Body of pancreas (tissue), 4 donors: ENCODE measurements around the gene MAP2K7. TPM values are rescaled to one million over a fixed set of nuclear protein-coding genes. Genes with fewer than 3 reads are reported as not detected.

Experiments
- ATAC-seq: fragments of 150-250 bp; one replicate; pipeline ENCODE4 v1.9.1; 2016
- DNase-seq, 4 donors: peaks; one replicate each; pipeline ENCODE4 v3.0.0-alpha.2; 2019
- H3K27ac ChIP-seq, 4 donors: fragments of 200-600 bp; sonication (generic); 1 replicate in 3 of 4; 2 replicates in 1 of 4; pipeline versions ENCODE4 v1.5.1 to v1.6.1; 2016 to 2019; ENCODE audit warnings: mild to moderate bottlenecking in 1 of 4, mixed read lengths in 1 of 4, moderate library complexity in 1 of 4
- H3K27me3 ChIP-seq, 2 donors: fragments of 200-600 bp; sonication (generic); one replicate each; pipeline ENCODE4 v1.6.0; 2016; ENCODE audit warnings: mild to moderate bottlenecking in 1 of 2
- H3K36me3 ChIP-seq, 2 donors: fragments of 200-600 bp; sonication (generic); replicated peaks in 1 of 2; 2 replicates each; pipeline ENCODE4 v1.5.1; 2016; ENCODE audit warnings: low read depth in 2 of 2; ENCODE audit not compliant: insufficient read depth in 1 of 2
- H3K4me1 ChIP-seq: fragments of 200-600 bp; sonication (generic); one replicate; pipeline ENCODE4 v1.6.0; 2016
- H3K4me3 ChIP-seq, 2 donors: fragments of 200-600 bp; sonication (generic); 1 replicate in 1 of 2; 2 replicates in 1 of 2; pipeline ENCODE4 v1.5.1; 2016 to 2019
- H3K9me3 ChIP-seq, 3 donors: fragments of 200-600 bp; sonication (generic); 1 replicate in 2 of 3; 2 replicates in 1 of 3; pipeline ENCODE4 v1.5.1; 2016
- POLR2A ChIP-seq, 3 donors: fragments of 450-650 bp; IDR thresholded peaks; one replicate each; pipeline ENCODE4 v1.6.1; 2016; ENCODE audit warnings: antibody characterized with exemption in 3 of 3, mild to moderate bottlenecking in 2 of 3
- WGBS, 2 donors: methylation state at CpG; one replicate each; pipeline ENCODE4 v1.1.5; 2017; 5-methylcytosine and 5-hydroxymethylcytosine counted together
- intact Hi-C: fragments of 100-400 bp; cut with DNase I; formaldehyde crosslinking; loops from one replicate; pipeline ENCODE4 v1.15.1; 2023
- total RNA-seq, 2 donors: library from RNA; depleted of rRNA; stranded (reverse); fragments of >200 nt; gene quantifications; one replicate each; pipeline ENCODE4 v1.1.0, GENCODE V29; 2016
- TF ChIP-seq, protein P1 (sequence below), 7 experiments: fragments of 450-650 bp in 4 of 7; fragments of 200-600 bp in 3 of 7; sonication (generic) in 3 of 7; IDR thresholded peaks; one replicate each; pipeline ENCODE4 v1.5.1; 2016 to 2019; ENCODE audit warnings: antibody characterized with exemption in 7 of 7

Gene MAP2K7
- total RNA-seq, 2 donors from 2014 or later = 8.0 to 34.9 TPM

DNA sequence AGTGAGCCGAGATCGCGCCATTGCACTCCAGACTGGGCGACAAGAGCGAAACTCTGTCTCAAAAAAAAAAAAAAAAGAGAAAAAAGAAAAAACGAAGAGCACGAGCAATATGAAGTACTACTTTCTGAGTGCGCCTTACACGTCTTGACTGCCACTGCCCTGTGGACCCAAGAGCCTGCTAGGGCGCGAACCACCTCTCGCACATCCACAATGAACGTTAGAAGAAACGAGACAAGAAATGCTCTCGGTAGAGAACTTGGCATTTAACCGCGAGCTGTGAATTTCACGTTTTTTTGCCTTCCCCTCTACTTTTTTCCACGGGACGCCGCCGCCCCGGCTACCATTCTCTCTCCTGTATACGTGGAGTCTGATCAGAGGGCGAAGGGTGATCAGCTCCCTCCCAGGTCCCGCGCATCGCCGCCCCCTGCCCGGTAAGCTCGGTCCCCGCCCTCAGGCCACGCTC is 39.3 kb downstream of the MAP2K7 start:
- Histone ChIP-seq H3K4me3 (peak overlapping the region; percentile 52 to 57), H3K27me3 (no peaks in the 10 kb centered on the region), H3K36me3 (peaks cover 0 to 4% of the 10 kb centered on the region in 2 donors), H3K9me3 (no peaks in the 10 kb centered on the region), H3K27ac (peak overlapping the region; percentile 87 to 100 (median 96)), H3K4me1 (peaks cover 27% of the 10 kb centered on the region)
- intact Hi-C loops = no loop called here
- DNase-seq (peak in 2 of 4 donors; percentile 34 to 35), ATAC-seq (no peak)
- TF ChIP-seq POLR2A (IDR thresholded peaks at IDR 0.05) = no peak
- TF ChIP-seq, protein P1, sequence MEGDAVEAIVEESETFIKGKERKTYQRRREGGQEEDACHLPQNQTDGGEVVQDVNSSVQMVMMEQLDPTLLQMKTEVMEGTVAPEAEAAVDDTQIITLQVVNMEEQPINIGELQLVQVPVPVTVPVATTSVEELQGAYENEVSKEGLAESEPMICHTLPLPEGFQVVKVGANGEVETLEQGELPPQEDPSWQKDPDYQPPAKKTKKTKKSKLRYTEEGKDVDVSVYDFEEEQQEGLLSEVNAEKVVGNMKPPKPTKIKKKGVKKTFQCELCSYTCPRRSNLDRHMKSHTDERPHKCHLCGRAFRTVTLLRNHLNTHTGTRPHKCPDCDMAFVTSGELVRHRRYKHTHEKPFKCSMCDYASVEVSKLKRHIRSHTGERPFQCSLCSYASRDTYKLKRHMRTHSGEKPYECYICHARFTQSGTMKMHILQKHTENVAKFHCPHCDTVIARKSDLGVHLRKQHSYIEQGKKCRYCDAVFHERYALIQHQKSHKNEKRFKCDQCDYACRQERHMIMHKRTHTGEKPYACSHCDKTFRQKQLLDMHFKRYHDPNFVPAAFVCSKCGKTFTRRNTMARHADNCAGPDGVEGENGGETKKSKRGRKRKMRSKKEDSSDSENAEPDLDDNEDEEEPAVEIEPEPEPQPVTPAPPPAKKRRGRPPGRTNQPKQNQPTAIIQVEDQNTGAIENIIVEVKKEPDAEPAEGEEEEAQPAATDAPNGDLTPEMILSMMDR (IDR thresholded peaks at IDR 0.05) = no peak
- WGBS, 2 donors = 1 to 3% methylated on average over 33 of the region's 33 CpGs

DNA sequence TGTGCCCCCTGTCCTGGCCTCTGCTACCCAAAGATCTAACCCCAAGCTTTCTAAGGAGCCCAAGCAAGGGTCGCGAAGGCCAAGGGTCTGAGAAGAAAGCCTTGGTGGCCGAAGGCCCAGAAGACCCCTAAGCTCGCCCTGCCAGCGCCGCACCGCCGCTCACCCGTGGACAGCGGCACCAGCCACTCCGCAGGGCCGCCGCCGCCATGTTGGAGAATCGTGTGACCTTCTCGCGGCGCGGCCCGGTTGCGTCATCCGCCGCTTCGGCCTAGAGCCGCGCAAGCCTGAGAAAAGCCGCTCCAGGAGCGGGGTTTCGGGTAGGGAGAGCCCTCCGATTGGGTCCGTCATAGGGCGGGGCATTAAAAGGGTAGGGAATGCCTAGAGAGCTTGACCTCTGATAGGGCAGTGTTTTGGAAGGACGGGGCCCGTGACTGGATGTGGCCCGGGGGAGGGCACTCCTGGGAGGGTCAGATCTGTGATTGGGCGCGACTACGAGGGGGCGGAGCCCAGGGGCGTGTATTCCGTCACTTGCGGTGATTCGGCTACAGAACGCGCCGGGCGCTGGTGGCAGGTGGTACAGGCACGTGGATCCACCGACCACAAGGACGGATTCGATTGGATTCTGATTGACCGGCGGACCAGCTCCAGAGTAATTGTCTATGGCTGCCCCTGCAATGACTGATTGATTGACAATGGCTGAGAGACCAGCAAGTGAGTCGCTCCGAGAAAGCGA is 39.9 kb downstream of the MAP2K7 start, which contains the start of gene TIMM44:
TIMM44 (minus strand) TSS at position 223 of the 733 bp plus-strand sequence; CDS start at position 208, 15 bp downstream.
- H3K4me1 ChIP-seq = peaks cover 27% of the 10 kb centered on the region
- DNase-seq (peak; percentile 99 to 100 (median 99)), ATAC-seq (peak; percentile 98)
- H3K9me3 ChIP-seq = no peaks in the 10 kb centered on the region
- intact Hi-C loops = no loop called here
- H3K36me3 ChIP-seq = peaks cover 0 to 4% of the 10 kb centered on the region in 2 donors
- H3K4me3 ChIP-seq = peak within 1 kb of the TSS; percentile 52 to 57
- 0 to 1% methylated on average over 17 to 50 of the region's 56 CpGs for WGBS, 2 donors
- peak; percentile 85 to 95 (median 87) for TF ChIP-seq POLR2A (IDR thresholded peaks at IDR 0.05)
- TF ChIP-seq, protein P1 (IDR thresholded peaks at IDR 0.05) = no peak
- peak within 1 kb of the TSS; percentile 88 to 100 (median 96) for H3K27ac ChIP-seq
- H3K27me3 ChIP-seq = no peaks in the 10 kb centered on the region

GRCh38 chr19:7944177-7944761 is 40.6 kb downstream of the MAP2K7 start:
- peak overlapping the region; percentile 88 to 100 (median 96) for H3K27ac ChIP-seq
- TF ChIP-seq, protein P1 (IDR thresholded peaks at IDR 0.05) = peak; percentile 79 to 94 (median 84)
- no peak for TF ChIP-seq POLR2A (IDR thresholded peaks at IDR 0.05)
- 24 to 47% methylated on average over 11 to 18 of the region's 18 CpGs for WGBS, 2 donors
- peak overlapping the region in 1 of 2 donors; percentile 5 for H3K4me3 ChIP-seq
- H3K27me3 ChIP-seq = no peaks in the 10 kb centered on the region
- DNase-seq = peak; percentile 86 to 90 (median 88)
- peak; percentile 49 for ATAC-seq
- H3K9me3 ChIP-seq = no peaks in the 10 kb centered on the region
- H3K36me3 ChIP-seq = peaks cover 0 to 4% of the 10 kb centered on the region in 2 donors
- intact Hi-C loops = no loop called here
- H3K4me1 ChIP-seq = peaks cover 27% of the 10 kb centered on the region

- intact Hi-C loops = loop anchor here (5.0 kb wide), 1 partner anchor 299 kb away; no protein-coding TSS in a partner anchor
- Histone ChIP-seq H3K27ac (no peak overlapping the region), H3K9me3 (no peaks in the 10 kb centered on the region), H3K4me1 (peaks cover 5% of the 10 kb centered on the region), H3K4me3 (no peak overlapping the region), H3K27me3 (no peaks in the 10 kb centered on the region), H3K36me3 (no peaks in the 10 kb centered on the region)
- WGBS, 2 donors = 94% methylated on average over 4 of the region's 4 CpGs
- no peak for DNase-seq
- no peak for TF ChIP-seq POLR2A (IDR thresholded peaks at IDR 0.05)
- TF ChIP-seq, protein P1 (IDR thresholded peaks at IDR 0.05) = no peak
- no peak for ATAC-seq
Observed at GRCh38 chr19:7947939-7948338, 44.3 kb downstream of the MAP2K7 start.
